SW 1271 (cell line): ENCODE measurements around the gene GGTA1.
A peak's percentile ranks its signal among the peaks of the same experiment; 100 is the strongest.
"Not testable (repeated sequence)": the region's sequence is repeated elsewhere in the genome, so short reads cannot be mapped to it uniquely, and the experiment has no call there.

Experiments used
- DNase-seq, 2 experiments: peaks; one replicate each; lab custom pipeline; 2025; lab: John Stamatoyannopoulos, UW

Gene GGTA1

DNA sequence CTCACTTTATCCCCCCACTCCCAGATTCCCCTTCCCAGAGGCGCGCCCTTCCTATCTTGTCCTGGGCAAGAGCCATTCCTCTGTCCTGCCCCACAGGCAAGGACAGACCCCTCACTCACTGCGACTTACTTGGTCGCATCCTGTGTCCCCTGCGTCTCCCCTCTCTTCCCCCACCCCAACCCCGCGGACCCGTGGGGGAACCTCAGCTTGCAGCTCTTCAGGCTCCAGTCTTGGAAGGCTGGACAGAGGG is 542 bp downstream of the GGTA1 start:
- no peak for DNase-seq

DNA sequence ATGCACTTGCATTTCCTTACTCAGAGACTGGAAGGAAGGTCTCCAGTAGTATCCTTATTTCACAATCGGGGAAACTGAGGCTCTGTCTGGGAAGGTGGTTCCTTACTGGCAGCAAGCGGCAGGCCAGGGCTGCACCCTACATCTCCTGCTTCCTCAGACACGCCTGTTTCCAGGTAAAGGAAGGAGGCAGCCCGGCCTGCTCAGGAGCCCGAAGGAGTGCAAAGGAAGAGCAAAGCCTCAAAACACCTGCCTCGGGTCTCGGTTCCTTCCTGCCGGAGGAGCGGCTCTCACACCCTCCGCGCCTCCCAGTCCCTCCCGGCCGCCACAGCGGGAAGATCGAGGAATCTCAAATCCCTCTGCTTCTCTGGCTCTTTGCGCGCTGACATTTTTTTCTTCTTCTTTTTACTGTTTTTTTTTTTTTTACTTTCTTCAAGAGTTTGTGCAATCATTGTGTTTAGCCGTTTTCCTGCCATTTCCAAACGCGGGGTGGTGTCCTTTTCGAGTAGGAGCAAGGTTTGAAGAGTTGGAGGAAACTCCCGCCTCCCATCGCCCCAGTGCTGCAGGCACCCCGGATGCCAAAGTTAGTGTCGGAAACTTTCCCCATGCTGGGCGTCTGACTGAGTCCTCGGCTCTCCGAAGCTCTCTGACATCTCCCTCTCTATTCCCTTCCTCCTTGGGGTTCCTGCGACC is 1.0 kb downstream of the GGTA1 start:
- DNase-seq: peak in 1 of 2 experiments; percentile 44

DNA sequence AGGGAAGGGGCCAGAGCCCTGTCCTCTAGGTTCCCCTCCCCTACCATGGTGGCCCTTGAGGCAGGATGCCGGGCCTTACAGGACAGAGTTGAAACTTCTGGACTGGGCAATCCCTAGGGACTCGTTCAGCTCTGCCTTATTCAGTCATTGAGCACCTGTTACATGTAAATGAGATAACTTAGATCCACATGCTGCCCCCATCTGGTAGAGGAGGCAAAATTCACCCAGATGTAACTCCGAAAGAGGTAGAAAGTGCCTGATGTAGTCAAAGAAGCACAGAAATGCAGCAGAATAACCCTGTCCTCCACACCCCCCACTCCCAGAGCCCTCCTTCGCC is 1.5 kb downstream of the GGTA1 start:
- peak; percentile 32 to 85 for DNase-seq

DNA sequence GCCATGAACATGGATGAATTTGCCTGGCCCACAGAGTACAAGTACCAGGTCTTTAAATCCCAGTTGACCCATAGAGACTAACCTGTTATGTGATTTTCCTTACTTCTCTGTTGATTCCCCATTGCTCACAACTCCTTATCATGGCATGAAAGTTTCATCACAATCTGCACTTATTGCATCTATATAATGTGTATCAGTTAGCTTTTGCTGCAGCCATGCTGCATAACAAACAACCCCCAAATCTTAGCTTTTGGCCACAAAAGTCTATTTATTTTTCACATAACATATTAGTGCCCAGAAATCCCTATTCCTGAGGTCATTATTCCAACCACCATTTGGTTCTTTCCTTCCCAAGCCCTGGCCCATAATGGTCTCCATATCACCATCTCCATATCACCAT is 3.7 kb downstream of the GGTA1 start:
- DNase-seq: no peak

DNA sequence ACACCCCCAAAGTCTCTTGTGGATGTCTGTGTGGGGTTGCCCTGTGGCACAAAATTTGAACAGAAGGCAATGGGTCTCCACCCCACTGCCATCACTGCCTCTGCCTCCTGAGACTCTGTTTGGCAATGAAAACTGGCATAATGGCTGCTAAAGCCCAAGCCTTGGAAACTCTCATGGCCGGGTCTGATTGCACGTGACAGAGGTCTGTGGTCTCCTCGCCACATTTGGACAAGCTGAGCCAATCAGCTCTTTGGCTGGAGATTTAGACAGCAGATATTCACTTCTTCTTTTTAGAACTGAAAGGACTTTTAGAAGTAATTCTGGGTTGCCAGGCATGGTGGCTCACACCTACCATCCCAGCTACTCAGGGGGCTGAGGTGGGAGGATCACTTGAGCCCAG is 5.5 kb downstream of the GGTA1 start:
- no peak for DNase-seq

DNA sequence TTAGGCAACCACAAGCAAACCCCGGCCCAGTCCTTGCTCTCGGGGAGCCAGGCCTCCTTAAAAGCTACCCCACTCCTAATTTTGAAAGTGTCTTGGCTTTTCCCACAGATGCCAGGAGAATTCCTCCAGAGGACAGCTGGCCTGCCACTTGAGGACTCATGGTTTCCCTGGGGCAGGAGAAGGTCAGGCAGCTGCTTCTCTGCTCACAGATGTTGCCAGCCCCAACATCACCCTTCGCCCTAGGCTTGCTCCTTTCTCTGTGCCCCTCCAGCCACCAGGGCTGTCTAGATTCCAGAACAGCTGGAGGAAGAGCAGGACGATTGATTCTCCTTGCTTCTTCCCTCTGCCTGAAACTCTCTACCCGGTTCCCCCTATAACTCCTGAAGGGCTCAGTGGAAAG is 8.5 kb downstream of the GGTA1 start:
- DNase-seq: no peak

DNA sequence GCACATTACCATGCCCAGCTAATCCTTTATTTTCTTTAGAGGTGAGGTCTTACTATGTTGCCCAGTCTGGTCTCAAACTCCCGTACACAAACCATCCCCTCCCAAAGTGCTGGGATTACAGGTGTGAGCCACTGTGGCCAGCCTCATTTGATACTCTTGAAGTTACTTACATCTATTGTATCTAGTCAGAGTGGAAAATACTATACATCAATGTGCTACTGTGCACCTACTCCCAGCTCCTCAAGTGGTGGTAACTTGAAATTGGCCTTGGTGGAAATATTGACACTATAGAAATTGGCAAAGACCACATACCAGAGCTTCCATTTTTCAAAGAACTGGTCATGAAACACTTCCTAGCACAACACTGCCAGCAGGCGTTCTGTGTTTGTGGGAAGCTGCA is 10.3 kb downstream of the GGTA1 start:
- DNase-seq: no peak

DNA sequence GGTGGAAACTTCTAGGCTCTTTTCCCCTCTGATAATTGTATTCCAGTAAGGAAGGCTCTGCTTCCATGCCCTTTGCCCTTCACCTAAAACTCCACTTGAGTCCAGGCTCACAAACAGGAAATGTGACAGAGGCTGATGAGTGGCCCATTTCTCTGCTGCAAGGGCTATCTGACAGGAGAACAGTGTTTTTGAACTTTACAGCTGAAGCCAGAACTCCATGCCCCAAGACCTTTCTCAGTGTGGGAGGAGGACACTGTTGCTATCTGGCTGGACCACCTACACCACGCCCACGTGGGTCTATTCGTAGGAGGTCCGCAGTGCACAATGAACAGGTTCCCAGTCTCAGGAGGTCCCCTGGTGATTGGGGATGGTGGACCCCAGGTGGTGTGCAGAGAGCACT is 13.6 kb downstream of the GGTA1 start:
- no peak for DNase-seq

DNA sequence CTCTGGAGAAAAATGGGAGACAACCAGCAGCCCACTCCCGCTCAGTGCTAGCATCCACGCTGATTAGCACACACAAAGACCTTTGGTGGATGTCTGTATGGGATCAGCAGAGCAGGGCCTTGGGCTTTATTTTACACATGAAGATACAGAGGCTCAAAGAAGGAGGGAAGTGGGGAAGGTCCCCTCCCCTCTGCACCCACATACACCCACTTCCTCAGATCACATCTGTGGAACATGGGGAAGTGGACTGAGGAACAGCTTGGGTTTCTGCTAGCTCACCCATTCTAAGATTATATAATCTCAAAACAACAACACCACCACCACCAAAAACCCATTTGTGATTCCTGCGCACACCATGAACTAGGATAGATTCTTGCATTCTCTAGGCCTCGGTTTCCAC is 14.0 kb downstream of the GGTA1 start:
- DNase-seq: no peak

DNA sequence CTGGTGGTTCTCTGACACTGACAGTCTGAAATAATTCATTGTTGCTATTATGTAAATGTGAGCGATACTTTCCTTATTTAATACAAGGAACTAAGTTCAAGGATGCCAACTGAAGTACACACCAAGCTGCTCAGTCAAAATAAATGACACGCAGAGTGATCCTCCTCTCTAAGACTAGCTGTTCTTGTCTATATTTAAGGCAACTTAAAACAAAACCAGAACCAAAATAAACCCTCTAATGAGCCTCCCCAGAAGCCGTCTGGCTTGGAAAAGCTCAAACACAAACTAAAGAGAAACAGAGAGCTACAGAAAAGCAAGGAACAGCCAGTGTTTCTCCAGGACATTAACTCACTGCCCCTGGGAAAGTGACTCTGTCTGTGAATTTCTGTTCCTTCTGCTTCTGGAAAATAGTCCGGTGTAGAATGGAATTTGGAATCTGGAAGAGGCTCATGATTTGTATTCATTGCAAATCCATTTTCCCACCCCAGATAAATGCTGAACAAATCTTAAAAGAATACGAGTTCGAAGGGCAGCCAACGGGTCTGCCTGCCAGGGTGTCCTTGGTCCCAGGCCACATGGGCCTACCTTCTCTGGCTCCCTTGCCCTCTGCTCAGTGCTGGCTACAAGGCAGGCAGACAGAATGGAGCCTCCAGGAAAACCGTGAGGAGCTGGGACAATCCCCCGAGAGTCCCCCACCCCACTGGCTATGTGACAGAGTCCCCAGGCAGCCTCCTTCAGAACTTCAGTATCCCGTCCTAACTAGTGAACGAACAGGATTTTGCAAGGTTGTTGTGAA is 14.8 kb downstream of the GGTA1 start:
- no peak for DNase-seq

DNA sequence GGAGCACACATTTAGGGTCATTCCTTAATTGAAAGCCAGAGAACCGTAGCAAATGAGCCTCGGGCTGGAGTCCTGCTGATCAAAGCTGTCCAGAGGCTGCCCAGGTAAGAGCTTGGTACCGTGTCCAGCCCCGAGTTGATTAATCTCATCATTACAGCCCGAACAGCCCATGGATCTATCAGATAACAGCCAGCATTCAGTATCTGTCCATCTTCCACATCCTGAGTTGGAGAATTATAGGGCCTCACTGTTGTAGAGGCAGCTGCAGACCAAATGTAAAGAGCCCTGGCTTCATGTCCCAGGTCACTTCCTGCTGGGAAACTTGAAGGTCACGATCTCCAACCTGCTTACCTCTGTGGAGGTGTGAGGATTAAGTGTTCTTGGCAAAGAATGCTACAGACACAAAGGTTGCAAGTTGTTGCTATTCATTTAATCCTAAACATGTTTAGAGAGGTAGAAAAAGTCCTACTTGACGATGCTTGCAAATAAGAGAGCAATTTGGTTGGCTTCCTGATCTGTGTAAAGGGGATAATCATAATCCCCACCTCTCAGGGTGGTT is 16.1 kb downstream of the GGTA1 start:
- no peak for DNase-seq

DNA sequence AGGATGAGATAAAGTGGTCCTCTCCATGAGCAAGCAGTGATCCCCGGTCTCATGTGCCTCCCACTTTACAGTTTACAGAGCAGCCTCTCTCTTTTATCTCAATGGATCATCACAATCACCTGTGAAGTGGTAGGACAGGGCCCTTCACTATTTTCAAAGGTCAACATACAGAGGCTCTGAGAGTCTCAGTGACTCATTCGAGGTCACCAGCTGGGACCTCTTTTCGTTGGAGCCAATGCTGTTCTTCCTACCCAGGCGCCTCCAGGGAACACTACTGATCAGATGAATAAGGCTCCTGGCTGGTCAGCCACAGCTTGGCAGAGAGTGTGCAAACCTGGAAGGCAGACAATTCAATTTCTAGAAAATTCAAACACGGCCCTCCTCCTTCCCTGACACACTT is 16.6 kb downstream of the GGTA1 start:
- no peak for DNase-seq

DNA sequence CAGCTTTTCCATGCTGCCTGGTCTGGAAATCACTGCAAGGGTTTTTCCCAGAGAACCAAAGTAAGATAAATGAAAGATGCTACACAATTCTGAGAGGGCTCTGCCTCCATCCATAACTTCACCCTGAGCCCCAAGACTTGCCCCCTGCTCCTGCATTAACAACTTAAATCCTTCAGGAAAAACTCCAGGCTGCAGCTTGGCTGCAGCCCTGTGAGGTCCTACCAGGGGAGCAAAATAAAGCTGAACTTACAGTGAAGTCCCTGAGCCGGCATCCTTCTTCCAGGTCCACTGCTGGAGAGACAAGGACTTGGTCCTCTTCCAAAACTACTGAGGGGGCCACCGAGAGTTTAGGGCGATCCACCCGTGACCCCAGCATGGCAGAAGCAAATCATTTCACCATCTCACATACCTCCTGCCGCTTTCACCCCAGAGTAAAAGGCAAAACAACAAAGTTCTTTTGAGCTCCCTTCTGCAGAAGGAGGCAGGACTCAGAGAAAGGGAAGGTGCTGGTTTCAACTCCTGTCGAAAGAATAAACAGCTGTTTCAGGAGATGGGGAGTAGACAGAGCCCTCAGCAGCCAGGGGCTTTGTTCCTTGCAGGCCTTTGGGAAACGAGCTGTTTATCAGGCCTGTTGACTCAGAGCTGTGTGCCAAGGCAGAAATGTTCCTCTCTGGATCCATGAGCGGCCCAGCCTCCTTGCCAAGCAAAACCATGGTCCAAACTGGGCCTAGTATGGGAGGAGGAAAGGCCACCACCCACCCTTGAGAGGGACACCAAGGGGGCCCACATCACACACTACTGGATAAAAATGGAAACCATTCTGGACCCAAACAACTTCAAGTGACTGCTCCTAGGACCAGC is 20.6 kb downstream of the GGTA1 start:
- no peak for DNase-seq

DNA sequence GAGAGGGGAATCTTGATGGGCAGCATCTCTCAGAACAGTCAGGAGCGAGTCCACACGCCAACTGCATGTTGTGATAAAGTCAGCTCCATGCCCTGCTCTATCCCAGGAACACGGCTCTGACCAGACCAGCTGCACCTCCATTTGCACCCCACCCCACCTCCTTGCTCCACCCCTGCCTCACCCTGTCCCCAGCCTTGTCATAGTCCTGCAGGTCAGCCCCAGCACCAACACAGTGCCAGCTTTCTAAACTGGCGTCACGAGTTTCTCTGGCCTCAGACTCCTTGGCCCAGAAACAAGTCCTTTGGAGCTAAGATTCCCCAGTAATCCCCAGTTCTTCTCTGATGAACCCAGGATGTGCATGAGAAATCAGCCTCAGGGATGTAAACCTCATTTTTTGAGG is 23.5 kb downstream of the GGTA1 start:
- no peak for DNase-seq

DNA sequence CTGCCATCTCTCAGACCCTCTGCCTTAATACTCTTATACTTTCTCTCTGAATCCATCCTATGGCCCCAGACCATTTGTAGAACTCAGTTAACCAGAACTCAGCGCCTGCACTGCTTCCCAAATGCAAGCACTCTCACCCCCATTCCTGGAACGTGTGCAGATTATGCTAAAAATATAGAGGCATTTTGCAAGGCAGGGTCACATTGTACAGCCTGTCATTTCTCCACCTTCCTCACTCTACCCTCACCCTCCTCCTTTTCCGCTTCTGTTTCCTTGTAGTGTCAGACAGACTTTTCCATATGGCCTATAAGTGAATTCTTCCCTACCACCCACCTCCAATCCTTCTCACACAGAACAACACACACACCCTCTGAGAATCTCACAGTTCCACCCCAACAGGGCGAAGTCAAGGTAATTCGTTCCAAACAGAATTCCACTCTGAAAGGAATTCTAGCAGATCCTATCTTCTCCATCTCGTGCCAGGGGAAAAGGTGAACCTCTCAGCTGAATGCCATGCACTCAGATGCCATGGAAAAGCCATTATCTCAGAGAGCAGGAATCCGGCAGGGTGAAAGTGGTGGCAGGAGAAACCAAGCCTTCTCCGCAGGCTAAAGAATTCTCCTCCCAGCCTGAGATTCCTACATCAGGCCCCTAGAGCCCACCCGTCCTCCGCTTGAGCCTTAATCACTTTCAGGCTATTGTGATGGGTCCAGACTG is 25.3 kb downstream of the GGTA1 start:
- DNase-seq: no peak

DNA sequence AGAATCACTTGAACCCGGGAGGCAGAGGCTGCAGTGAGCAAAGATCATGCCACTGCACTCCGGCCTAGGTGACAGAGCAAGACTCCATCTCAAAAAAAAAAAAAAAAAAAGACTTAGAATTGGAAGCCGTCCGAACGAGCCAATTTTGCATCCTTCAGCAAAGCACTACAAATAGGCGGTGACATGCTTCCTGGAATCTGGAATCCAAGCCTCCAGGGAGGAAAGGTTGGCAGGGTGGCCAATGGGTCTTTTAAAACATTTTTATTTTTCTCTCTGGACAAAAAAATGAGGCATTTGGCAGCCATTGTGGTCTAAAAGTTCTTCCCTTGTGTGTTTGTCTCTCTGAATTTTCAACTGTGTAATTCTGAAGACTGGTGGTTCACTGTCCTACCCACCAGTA is 26.4 kb downstream of the GGTA1 start:
- no peak for DNase-seq

DNA sequence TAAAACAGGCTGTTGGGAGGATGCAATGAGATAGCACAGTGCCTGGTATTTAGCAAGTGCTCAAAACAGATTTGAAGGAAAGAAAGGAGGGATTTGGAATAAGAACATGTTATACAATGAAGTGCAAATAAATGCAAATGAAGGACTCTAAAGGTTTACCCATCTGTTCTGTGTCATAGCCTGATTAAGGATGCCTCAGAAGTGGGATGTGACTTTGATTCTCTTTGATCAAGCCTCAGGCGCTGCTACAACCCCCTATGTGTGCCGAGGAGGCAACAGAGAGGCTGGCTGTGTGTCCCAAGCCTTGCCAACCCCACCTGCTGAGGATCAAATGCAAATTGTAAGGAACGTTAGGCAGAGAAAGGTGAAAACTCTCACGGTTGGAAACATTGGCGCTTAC is 27.2 kb downstream of the GGTA1 start:
- no peak for DNase-seq

DNA sequence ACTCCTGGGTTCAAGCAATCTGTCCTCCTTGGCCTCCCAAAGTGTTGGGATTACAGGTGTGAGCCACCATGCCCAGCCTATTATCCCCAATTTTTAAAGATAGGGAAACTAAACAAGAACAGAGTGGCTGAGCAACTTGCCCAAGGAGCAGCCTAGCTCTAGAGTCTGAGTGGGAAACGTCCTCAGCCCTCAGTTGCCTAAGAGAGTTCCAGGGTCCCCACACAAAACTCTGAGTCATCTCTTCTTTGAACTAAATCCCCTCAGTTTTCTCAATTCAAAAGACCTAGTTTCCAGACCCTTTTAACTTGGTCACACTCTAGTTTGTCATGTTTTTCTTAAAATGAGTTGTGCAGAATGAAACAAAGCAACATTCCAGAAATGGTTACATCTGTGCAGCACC is 33.5 kb downstream of the GGTA1 start:
- no peak for DNase-seq

DNA sequence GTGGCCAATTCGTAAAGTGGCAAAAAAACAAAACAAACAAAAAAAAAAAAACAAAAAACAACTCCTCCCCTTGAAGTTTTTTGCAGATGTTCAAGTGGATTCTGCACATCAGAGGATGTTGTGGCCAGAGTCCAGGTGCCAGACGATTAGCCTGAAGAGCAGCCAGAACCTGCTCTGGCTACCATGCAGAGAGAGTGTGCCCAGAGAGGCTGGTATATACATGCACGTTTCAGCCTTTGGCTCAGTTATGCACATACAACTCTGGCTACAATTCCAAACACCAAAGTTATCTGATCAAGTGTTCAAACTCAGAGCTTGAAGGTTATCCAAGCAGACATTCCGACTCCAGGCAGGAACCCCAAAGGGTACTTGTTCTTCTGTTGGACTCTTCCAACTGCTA is 34.7 kb downstream of the GGTA1 start:
- no peak for DNase-seq

DNA sequence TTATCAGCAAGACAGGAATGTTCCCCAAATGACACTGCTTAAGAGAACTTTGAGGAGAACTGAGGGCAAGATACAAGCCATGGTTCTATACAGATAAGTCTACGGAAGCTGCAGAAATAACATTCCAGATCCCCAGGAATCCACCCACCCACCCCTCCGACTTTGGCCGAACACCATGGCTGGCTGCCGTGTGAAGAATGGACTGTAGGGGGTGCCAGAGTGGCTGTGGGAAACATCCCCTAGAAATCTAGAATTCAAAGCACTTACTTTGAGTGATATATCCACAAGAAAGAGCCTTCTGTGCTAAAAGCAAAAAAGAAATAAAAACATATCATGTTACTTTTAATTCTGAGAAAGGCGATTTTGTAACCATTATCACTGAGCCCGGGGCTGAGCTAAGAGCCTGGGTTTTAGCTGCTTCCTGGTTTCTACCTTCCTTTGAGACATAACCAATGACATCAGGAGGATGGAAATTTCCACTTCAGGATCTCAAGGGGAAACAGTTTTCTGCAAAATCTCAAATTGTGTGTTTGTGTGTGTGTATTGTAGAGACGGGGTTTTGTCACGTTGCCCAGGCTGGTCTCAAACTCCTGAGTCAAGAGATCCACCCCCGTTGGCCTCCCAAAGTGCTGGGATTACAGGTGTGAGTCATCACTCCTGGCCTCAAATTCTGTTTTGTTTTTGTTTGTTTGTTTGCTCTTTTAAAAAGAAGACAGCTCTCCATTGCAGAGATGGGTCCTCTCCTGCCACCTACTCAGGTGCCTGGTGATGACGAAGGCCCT is 36.4 kb downstream of the GGTA1 start:
- no peak for DNase-seq

DNA sequence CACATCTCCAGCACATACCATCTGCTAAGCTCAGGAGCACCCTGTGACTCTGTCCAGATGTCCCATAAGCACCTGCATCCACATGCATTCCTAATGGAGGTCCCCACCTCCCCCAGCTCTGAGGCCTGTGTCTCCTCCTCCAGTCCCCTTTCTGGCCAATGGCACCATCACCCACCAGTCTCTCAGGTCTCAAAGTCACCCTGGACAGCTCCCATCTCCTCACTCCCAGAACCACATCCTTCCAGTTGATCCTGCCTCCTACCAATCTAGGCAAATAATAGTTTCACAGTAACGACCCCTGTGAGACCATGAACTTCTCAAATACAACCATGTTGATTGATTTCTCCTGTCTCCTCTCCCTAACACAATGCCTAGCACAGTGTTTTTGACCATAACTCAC is 40.1 kb downstream of the GGTA1 start:
- no peak for DNase-seq

DNA sequence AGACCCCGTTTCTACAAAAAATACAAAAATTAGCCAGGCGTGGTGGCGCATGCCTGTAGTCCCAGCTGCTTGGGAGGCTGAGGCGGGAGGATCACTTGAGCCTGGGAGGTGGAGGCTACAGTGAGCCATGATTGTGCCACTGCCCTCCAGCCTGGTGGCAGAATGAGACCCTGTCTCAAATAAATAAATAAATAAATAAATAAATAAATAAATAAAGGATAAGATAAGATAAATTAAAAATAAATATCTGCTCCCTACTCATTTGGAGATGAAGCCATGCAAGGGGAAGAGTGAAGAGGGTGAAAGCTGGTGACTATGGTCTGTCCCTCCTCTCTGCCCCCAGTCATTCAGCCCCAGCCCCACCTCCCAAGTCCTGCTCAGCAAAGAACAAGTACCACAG is 41.2 kb downstream of the GGTA1 start:
- not testable (repeated sequence) for DNase-seq
